ENCODE measurements around the gene ECI1.
"Not testable (repeated sequence)": the region's sequence is repeated elsewhere in the genome, so short reads cannot be mapped to it uniquely, and the experiment has no call there.

Gene ECI1

DNA sequence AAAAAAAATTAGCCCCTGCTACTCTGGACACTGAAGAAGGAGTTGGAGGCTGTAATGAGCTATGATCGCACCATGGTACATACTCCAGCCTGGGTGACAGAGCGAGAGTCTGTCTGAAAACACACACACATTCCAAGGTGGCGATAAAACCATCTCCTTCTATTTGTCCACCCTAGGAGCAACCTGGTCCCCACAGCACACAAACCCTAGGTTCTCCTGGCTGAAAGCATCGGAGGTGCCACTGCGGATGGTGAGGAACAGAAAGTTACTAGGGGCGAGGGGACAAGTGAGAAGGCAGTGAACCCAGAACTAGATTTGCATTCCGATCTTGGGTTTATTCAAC is 1.4 kb upstream of the ECI1 start:
- no peak for DNase-seq

DNA sequence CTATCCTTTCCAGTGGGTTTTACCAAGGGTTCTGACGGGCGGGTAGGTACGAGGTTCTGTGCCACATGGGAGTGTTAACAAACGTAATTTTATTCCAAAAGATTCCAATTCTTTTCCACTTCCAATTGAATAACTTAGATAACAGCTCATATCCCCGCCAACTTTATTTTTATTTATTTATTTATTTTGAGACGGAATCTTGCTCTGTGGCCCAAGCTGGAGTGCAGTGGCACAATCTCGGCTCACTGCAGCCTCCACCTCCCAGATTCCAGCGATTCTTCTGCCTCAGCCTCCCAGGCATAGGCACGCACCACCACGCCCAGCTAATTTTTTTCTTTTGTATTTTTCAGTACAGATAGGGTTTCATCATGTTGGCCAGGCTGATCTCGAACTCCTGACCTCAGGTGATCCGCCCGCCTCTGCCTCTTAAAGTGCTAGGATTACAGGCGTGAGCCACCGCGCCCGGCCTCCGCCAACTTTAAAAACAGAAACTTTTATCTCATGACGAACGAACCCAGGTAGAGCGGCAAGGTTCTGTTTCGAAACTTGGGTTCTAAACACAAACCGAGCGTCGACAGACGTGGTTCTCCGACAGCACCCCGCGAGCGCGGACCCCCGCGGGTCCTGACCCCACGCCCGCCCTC is 613 bp downstream of the ECI1 start:
- no peak for DNase-seq

DNA sequence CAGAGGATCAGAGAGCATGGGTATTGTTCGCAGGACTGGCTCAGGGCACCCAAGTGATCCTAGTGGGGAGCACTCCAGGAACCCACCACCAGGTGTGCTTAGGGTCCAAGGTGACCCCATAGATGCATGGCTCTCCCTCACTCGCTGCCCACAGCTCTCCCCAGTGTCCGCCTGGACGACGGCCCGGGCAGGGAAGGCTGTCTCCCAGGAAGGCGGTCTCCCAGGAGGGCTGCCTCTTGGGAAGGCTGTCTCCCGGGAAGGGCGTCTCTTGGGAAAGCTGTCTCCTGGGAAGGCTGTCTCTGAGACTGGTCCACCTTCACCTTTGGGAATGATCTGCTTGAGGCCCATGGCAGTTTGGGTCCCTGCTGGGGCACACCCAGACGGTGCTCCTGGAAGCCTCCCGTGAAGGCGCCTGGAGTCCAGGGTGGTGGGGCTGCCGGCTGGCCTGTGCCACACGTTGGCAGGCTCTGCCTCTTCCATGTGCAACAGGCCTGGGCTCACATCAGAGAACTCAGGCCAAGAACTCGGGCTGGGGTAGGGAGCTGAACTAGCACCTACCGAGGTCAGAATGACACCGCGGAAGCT is 5.0 kb downstream of the ECI1 start:
- no peak for DNase-seq

DNA sequence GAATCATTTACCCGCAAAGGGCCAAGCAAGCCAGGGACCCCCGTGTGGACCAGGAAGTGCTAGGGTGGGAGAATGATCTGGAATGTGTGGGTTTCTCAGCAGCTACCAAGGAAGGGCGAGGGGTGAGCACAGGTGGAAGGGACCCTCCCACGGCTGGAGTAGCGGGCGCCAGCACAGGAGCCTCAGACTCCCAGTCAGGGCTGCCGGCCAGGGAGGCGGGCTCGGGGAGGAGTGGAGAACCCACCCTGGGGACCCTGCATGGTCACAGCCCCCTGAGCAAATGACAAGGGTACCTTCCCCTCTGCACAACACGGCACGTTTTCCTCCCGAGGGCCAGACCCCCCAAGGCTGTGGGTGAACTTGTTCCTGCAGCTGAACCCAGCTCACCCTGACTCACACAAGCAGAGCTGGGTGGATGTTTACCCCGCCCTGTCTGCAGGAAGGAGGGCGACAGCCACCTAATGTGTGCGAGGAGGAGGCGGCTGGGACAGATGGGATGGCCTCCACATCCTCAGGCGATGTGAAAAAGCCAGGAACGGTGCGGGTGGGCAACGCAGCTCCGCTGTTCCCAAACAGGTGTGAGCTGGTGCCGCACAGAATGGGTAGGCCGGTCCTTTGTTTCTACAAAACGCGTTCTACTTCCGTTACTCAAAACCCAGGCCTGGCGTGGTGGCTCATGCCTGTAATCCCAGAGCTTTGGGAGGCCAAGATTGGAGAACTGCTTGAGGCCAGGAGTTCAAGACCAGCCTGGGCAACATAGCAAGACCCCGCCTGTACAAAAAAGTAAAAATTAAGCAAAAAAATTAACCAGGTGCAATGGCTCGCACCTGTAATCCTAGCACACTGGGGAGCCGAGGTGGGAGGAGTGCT is 6.2 kb downstream of the ECI1 start:
- DNase-seq, result no peak

DNA sequence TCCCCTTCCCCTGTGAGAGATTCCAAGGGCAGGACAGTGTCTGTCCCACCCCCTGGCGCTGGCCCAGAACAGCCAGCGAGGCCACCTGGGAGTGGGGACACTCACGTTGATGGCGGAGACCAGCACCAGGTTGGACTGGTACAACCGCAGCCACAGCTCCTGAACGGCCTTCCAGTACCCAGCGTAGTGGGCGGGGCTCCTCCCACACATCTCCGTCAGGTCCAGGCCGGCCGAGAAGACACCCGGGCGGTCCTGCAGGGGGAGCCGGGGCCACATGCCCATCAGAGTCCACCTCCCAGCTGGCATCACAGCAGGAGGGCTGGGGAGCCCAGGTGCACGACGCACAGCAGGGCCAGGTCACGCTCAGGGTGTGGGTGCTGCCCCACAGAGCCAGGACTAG is 7.1 kb downstream of the ECI1 start:
- no peak for DNase-seq

DNA sequence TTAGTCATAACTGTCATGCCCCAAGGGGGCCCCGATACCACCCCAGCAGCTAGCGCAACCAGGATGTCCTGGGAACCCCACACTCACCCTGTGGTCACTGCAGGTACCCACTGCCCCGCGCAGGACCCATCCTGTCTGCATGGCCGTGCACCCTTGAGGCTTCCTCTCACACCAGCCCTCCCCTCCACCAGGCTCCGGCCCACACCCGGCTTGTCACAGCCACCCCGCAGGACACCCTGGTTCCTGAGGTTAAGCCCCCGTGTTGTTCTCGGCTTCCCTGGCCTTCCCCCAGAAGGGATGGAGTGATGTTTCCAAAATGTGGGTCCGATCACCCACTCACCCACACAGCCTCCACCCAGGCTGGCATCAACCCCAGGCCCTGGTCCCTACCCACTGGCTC is 7.6 kb downstream of the ECI1 start:
- no peak for DNase-seq

DNA sequence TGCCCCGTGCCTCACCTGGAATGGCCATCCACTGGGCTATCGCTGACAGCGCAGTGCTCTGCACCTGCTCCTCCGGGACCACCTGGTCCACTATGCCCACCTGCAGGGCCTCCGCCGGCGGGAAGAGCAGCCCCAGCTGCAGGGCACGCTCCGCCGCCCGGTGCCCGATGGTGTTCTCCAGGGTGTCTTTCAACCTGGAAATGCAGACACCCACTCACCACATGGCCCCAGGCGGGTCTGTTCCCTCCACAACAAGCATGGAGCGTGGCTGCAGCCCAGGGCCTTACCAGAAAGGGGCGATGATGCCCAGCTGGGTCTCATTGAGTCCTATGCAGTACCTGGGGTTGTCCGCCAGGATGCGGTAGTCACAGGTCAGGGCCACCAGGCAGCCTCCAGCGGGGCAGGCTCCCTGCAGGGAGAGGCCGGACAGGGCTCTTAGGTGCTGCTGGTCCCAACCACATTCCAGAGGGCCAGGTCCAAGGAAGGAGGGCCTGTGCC is 8.3 kb downstream of the ECI1 start:
- no peak for DNase-seq

DNA sequence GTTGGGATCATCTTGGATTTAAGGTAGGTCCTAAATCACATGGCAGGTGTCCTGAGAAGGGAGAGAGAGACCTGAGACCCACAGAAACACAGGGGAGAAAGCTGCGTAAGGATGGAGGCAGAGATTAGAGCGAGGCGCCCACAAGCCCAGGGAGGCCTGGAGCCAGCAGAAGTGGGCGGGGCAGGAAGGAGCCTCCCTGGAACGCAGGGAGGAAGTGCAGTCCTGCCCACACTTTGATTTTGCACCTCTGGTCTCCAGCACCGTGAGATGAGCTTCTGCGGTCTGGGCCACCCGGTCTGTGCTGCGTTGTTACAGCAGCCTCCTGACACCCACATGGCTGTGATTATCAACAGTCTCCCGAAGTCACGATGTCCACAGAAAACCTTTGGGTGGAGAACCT is 8.8 kb downstream of the ECI1 start:
- DNase-seq, result no peak

DNA sequence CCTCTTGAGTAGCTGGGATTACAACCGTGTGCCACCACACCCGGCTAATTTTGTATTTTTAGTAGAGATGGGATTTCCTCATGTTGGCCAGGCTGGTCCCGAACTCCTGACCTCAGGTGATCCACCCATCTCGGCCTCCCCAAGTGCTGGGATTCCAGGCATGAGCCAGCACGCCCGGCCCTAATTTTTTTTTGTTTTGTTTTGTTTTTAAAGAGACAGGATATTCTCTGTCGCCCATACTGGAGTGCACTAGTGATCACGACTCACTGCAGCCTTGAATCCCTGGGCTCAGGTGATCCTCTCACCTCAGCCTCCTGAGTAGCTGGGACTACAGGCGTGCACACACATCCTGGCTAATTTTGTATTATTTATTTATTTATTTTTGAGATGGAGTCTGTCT is 11.1 kb downstream of the ECI1 start:
- DNase-seq, result not testable (repeated sequence)

DNA sequence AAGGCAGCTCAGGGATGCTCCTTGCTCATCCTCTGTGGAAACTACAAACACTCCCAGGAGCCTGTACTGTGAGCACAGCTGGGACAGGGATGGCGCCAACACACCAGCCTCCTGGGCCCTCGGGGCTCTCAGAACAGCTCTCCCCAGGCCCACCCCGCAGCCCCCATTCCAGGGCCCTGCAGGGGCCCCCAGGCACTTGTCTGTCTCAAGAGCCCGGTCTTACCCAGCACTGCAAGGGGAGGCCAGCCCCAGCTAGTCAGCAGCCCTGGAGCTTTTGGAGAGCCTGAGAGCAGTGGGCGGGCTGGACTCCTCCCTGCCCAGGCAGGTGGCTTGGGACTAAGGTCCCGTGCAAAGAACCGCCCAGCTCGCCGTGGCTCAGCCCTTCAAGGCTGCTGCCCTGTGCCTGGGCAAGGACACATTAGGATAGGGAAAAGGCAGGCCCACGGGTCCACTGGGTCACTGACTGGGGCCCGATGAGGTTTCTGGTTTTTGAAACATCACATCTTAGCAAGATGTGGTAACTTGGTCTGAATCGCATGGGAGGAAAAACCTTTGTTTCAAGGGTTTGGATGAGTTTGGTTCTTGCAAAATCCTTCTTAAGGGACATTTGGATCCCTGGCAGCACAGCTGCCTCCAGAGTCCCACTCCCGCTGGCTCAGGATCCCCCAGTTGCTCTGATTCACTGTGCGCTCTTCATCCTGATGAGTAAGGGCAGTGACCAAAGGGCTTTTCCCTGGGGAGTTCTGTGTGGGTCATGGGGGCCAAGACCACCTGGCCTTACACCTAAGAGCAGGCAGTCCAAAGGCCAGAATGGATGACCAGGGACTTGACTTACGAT is 12.3 kb downstream of the ECI1 start:
- DNase-seq, result no peak

DNA sequence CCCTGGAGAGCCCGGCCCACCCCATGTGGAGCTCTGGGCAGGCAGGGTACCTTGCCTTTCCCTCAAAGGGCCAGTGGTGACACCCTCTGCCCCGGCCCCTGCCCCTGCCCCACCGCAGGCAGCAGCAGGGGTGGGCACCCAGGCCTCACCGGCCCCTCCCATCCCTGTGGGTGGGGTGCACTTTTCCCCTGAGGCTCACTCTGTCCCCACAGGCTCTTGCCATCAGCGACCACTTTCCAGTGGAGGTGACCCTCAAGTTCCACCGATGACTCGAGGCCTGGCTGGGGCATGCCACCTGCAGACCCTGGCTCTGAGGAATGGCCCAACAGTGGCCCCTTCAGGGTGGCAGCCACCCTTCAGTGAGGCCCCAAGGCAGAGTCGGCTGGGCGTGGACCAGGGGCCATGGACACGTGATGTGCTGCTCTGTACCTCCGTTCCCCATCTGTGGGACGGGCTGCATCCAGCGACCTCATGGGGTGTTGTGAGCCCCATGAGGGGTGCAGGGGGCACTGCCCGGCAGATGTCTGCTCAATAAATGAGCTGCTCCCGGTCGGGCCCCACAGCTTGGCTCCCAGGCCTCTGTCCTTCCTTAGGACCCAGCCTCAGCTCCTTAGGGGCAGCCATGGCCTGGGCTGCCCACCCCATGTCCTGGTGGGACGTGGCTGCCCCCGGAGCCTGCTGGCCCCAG is 13.1 kb downstream of the ECI1 start:
- no peak for DNase-seq

DNA sequence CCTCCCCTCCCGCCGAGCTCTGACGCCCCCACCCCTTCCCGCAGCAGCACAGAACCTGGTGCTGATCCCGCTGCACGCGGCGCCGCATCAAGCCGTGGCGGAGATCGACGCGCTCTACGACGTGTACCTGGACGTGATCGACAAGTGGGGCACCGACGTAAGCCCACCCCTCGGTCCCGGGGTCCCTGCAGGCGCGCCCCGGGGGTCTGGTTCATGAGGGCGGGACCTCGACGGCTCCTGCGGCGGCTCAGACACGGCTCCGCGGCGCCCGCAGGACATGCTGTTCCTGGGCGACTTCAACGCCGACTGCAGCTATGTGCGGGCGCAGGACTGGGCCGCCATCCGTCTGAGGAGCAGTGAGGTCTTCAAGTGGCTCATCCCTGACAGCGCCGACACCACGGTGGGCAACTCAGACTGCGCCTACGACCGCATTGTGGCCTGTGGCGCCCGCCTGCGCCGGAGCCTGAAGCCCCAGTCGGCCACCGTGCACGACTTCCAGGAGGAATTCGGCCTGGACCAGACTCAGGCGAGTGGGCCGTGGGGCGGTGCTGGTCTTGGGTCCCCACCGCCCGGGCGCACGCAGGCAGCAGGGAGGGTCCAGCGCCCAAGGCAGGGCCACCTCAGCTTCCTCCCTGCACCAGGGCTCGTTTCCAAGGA is 13.8 kb downstream of the ECI1 start:
- no peak for DNase-seq

DNA sequence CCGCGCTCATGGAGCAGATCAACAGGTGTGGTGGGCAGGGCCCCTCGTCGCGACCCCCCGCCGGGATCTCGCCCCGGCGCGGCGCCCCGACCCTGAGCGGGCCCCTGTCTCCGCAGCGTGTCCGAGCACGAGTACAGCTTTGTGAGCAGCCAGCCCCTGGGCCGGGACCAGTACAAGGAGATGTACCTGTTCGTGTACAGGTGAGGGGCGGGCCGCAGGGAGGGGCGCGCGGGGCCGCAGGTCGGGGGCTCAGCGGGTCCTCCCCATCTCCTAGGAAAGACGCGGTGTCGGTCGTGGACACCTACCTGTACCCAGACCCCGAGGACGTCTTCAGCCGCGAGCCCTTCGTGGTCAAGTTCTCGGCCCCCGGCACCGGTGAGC is 14.3 kb downstream of the ECI1 start:
- DNase-seq, result no peak

DNA sequence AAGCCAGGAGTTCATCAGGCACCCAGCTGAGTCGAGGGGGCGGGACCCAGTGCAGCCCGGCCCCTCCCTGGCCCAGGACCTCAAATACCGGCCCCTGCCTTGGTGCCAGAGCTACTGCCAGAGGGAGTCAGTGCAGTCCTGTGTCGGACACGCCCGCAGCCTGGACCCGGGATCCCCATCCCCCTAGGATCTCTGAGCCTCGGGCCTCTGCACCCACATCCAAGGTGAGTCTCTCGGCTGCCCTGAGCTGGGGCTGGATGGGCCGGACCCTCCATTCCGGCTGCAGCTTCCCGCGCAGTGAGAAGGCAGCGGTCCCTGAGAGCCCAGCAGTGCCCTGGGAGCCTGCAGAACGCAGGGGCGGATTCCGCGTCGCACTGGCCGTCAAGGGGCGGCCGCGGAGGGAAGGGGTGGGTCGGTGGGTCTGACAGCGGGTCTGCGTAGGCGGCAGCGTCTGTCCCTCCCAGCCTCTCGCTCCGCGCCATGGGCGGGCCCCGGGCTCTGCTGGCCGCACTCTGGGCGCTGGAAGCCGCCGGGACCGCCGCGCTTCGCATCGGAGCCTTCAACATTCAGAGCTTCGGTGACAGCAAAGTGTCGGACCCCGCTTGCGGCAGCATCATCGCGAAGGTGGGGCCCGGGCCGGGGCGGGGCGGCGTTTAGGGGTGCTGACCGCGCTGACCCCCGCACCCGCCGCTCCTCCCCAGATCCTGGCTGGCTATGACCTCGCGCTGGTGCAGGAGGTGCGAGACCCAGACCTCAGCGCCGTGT is 14.9 kb downstream of the ECI1 start, which contains the start of gene DNASE1L2:
TSS of gene DNASE1L2 (plus strand) at position 108 of the 765 bp plus-strand sequence. CDS start at position 481, 373 bp downstream.
- DNase-seq, result no peak

DNA sequence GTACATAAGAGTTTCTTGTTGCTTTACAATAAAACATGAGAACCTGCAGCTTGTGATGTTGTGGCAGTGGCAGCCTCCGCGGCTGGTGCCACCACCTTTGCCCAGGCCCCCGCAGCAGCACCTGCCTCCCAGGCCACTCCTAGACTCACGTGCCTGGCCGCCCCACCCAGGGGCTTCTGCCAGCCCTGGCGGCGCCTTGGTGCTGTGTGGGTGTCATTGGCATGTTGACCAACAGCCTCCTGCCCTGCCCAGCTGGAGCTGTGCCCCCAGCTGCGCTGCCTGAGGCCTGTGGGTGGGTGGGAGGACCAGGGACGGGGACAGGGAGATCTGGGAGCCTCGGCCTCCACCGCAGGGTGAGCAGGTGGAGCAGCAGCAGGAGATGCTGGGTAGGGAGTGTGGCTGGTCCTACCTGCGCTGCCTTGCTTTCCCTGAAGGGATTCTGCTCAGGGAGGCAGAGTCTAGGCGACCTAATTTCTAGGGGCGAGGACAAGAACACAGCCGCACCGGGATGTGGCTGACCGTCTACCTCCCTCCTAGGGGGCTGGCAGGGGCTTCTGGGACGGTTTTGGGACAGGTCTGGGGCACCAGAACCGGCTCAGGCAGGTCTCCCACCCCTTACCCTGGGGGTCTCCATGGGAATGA is 15.6 kb downstream of the ECI1 start:
- DNase-seq, result no peak

DNA sequence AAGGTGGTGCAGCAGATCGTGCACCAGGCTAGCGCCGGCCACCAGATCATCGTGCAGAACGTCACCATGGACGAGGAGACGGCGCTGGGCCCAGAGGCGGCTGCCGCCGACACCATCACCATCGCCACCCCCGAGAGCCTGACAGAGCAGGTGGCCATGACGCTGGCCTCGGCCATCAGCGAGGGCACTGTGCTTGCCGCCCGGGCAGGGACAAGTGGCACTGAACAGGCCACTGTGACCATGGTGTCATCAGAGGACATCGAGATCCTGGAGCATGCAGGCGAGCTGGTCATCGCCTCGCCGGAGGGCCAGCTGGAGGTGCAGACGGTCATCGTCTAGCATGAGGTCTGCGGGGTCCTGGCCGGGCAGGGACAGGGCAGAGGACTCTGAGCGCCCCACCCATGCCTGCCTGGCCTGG is 16.1 kb downstream of the ECI1 start:
- no peak for DNase-seq

DNA sequence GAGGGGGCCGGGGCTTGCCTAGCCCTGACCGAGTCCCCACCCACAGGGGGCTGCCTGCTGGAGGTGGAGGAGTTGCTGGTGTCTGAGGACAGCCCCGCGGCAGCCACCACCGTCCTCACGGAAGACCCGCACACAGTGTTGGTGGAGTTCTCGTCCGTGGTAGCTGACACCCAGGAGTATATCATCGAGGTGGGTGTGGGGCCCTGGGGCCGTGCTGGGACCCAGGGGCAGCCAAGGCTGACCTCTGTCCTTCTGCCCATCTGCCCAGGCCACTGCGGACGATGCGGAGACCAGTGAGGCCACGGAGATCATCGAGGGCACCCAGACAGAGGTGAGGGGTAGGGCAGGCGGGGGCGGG is 16.6 kb downstream of the ECI1 start:
- no peak for DNase-seq

DNA sequence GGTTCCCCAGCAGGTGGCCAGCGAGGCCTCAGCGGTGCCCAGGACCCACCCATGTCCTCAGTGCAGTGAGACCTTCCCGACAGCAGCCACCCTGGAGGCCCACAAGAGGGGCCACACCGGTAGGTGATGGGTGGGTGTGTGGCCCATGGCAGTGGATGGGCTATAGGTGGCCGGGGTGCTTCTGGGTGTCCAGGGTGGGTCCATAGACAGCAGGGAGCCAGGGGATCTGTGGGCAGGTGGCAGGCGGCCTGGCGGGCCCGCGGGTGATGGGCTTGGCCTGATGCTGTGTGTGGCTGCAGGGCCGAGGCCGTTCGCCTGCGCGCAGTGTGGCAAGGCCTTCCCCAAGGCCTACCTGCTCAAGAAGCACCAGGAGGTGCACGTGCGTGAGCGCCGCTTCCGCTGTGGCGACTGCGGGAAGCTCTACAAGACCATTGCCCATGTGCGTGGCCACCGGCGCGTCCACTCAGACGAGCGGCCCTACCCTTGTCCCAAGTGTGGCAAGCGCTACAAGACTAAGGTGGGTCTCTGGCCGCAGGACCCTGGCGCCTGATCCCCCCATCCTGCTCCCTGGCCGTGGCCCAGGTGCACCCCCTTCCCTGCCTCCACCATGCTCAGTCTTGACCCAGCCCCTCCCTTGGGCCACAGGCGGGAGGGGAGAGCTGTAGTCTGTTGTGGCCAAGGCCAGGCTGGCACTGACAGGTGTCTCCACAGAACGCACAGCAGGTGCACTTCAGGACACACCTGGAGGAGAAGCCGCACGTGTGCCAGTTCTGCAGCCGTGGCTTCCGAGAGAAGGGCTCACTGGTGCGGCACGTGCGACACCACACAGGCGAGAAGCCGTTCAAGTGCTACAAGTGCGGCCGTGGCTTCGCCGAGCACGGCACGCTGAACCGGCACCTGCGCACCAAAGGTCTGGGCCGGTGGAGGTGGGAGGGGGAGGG is 17.2 kb downstream of the ECI1 start:
- no peak for DNase-seq

DNA sequence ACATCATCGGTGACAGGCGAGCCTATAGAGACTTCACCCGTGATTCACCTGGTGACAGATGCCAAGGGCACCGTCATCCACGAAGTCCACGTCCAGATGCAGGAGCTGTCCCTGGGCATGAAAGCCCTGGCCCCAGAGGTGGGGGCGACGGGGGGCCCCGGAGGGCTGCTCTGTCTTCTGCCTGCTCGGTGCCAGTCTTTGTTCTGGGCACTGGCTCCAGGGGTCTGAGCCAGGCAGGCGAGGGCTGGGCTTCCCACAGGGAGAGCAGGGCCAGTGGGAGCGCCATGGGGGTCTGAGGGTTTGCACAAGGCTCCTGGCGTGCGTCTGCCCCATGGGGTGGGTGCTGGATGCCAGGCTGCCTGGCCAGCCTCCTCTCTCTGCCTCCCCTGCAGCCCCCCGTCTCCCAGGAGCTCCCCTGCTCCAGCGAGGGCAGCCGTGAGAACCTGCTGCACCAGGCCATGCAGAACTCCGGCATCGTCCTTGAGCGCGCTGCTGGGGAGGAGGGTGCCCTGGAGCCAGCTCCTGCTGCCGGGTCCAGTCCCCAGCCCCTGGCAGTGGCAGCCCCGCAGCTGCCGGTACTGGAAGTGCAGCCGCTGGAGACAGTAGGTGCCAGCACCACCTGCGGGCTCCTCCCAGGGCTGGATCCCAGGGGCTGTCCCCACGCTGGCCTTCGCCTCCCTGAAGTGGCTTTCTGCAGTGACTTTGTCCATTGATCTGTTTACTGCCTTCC is 18.2 kb downstream of the ECI1 start:
- no peak for DNase-seq
